Body of pancreas (tissue), 4 donors: ENCODE measurements around the gene GFRA1. TPM values are rescaled to one million over a fixed set of nuclear protein-coding genes. Genes with fewer than 3 reads are reported as not detected.

Experiments
- ATAC-seq: fragments of 150-250 bp; one replicate; pipeline ENCODE4 v1.9.1; 2016
- DNase-seq, 4 donors: peaks; one replicate each; pipeline ENCODE4 v3.0.0-alpha.2; 2019
- H3K27ac ChIP-seq, 4 donors: fragments of 200-600 bp; sonication (generic); 1 replicate in 3 of 4; 2 replicates in 1 of 4; pipeline versions ENCODE4 v1.5.1 to v1.6.1; 2016 to 2019; ENCODE audit warnings: mild to moderate bottlenecking in 1 of 4, mixed read lengths in 1 of 4, moderate library complexity in 1 of 4
- H3K27me3 ChIP-seq, 2 donors: fragments of 200-600 bp; sonication (generic); one replicate each; pipeline ENCODE4 v1.6.0; 2016; ENCODE audit warnings: mild to moderate bottlenecking in 1 of 2
- H3K36me3 ChIP-seq, 2 donors: fragments of 200-600 bp; sonication (generic); replicated peaks in 1 of 2; 2 replicates each; pipeline ENCODE4 v1.5.1; 2016; ENCODE audit warnings: low read depth in 2 of 2; ENCODE audit not compliant: insufficient read depth in 1 of 2
- H3K4me1 ChIP-seq: fragments of 200-600 bp; sonication (generic); one replicate; pipeline ENCODE4 v1.6.0; 2016
- H3K4me3 ChIP-seq, 2 donors: fragments of 200-600 bp; sonication (generic); 1 replicate in 1 of 2; 2 replicates in 1 of 2; pipeline ENCODE4 v1.5.1; 2016 to 2019
- H3K9me3 ChIP-seq, 3 donors: fragments of 200-600 bp; sonication (generic); 1 replicate in 2 of 3; 2 replicates in 1 of 3; pipeline ENCODE4 v1.5.1; 2016
- POLR2A ChIP-seq, 3 donors: fragments of 450-650 bp; IDR thresholded peaks; one replicate each; pipeline ENCODE4 v1.6.1; 2016; ENCODE audit warnings: antibody characterized with exemption in 3 of 3, mild to moderate bottlenecking in 2 of 3
- WGBS, 2 donors: methylation state at CpG; one replicate each; pipeline ENCODE4 v1.1.5; 2017; 5-methylcytosine and 5-hydroxymethylcytosine counted together
- intact Hi-C: fragments of 100-400 bp; cut with DNase I; formaldehyde crosslinking; loops from one replicate; pipeline ENCODE4 v1.15.1; 2023
- total RNA-seq, 2 donors: library from RNA; depleted of rRNA; stranded (reverse); fragments of >200 nt; gene quantifications; one replicate each; pipeline ENCODE4 v1.1.0, GENCODE V29; 2016
- TF ChIP-seq, protein P1 (sequence below), 7 experiments: fragments of 450-650 bp in 4 of 7; fragments of 200-600 bp in 3 of 7; sonication (generic) in 3 of 7; IDR thresholded peaks; one replicate each; pipeline ENCODE4 v1.5.1; 2016 to 2019; ENCODE audit warnings: antibody characterized with exemption in 7 of 7

GFRA1 gene
- total RNA-seq, 2 donors from 2014 or later = 4.2 to 6.9 TPM

GRCh38 chr10:116254422-116255155 is 18.4 kb downstream of the GFRA1 start:
- intact Hi-C loops = no loop called here
- 60 to 76% methylated on average over 7 of the region's 7 CpGs for WGBS, 2 donors
- H3K27me3 ChIP-seq = no peaks in the 10 kb centered on the region
- no peak for DNase-seq
- H3K9me3 ChIP-seq = no peaks in the 10 kb centered on the region
- no peak overlapping the region for H3K27ac ChIP-seq
- no peak for TF ChIP-seq POLR2A (IDR thresholded peaks at IDR 0.05)
- TF ChIP-seq, protein P1, sequence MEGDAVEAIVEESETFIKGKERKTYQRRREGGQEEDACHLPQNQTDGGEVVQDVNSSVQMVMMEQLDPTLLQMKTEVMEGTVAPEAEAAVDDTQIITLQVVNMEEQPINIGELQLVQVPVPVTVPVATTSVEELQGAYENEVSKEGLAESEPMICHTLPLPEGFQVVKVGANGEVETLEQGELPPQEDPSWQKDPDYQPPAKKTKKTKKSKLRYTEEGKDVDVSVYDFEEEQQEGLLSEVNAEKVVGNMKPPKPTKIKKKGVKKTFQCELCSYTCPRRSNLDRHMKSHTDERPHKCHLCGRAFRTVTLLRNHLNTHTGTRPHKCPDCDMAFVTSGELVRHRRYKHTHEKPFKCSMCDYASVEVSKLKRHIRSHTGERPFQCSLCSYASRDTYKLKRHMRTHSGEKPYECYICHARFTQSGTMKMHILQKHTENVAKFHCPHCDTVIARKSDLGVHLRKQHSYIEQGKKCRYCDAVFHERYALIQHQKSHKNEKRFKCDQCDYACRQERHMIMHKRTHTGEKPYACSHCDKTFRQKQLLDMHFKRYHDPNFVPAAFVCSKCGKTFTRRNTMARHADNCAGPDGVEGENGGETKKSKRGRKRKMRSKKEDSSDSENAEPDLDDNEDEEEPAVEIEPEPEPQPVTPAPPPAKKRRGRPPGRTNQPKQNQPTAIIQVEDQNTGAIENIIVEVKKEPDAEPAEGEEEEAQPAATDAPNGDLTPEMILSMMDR (IDR thresholded peaks at IDR 0.05) = no peak
- no peak for ATAC-seq
- H3K36me3 ChIP-seq = no peaks in the 10 kb centered on the region
- H3K4me1 ChIP-seq = peaks cover 9% of the 10 kb centered on the region
- H3K4me3 ChIP-seq = no peak overlapping the region

GRCh38 chr10:116253716-116254115 is 19.3 kb downstream of the GFRA1 start:
- ATAC-seq (no peak), DNase-seq (no peak)
- no peaks in the 10 kb centered on the region for H3K36me3 ChIP-seq
- H3K27me3 ChIP-seq = no peaks in the 10 kb centered on the region
- no peak overlapping the region for H3K27ac ChIP-seq
- H3K4me3 ChIP-seq = no peak overlapping the region
- H3K4me1 ChIP-seq = peaks cover 9% of the 10 kb centered on the region
- no peaks in the 10 kb centered on the region for H3K9me3 ChIP-seq
- intact Hi-C loops = no loop called here
- WGBS, 2 donors = 87 to 92% methylated on average over 4 of the region's 4 CpGs
- TF ChIP-seq, protein P1 (IDR thresholded peaks at IDR 0.05) = no peak
- no peak for TF ChIP-seq POLR2A (IDR thresholded peaks at IDR 0.05)

DNA sequence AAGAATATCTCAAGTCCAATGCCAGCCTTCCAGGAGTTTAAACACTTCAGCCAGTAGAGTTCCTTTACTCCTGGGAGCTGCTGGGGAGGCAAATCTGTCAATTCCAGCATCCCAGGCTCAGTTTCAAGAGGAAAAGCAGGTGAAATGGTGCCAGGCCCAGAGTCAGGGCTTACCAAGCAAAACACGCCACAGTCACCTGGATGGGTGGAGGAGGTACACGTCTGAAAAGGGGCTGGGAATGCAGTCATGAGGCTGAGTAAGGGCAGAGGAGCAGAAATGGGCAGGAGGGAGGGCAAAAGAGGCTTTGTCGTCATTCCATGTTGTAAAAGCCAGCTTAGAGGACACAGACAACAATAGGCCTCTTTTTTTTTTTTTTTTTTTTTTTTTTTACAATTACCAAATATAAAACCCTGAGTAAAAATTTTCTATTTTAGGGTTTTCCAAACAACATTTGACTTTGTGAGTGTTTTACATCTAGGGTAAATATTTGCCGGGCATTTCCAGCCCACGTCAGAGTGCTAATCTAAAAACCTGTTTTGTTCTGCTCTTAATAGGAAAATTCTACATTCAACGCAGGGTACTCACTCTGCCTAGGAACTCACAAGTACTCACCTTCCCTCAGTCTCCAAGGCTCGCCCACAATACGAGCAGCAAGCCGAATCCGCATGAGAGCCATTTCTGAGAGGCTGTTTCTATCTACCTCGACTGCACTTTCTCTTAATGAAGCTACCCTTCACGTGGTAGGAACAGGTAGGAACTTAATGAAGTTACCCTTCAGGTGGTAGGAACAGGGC is 21.2 kb downstream of the GFRA1 start:
- no peak overlapping the region for H3K4me3 ChIP-seq
- no peak overlapping the region for H3K27ac ChIP-seq
- peaks cover 9% of the 10 kb centered on the region for H3K4me1 ChIP-seq
- TF ChIP-seq, protein P1 (IDR thresholded peaks at IDR 0.05) = no peak
- TF ChIP-seq POLR2A (IDR thresholded peaks at IDR 0.05) = no peak
- ATAC-seq (peak; percentile 35), DNase-seq (peak in 3 of 4 donors; percentile 13 to 25 (median 22))
- H3K36me3 ChIP-seq = no peaks in the 10 kb centered on the region
- WGBS, 2 donors = 38 to 52% methylated on average over 12 of the region's 12 CpGs
- no peaks in the 10 kb centered on the region for H3K27me3 ChIP-seq
- intact Hi-C loops = no loop called here
- no peaks in the 10 kb centered on the region for H3K9me3 ChIP-seq

DNA sequence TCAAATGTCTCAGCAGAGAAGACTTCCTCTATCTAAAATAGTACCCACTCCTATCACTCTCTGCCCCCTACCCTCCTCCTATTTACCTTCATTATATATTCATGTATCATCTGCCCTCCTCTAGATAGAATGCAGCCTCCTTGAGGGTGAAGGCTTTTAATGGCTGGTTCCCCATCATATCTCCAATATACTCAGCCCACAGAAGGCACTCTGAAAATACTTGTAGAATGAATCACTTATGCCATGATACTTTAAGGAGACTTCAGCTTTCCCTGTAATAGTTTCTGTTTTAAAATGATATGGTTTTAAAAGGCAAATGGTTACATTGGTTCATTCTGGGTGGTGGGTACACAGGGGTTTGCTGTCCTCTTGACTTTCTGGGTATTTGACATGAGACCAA is 25.3 kb downstream of the GFRA1 start:
- intact Hi-C loops = no loop called here
- ATAC-seq (no peak), DNase-seq (no peak)
- H3K27ac ChIP-seq = no peak overlapping the region
- H3K9me3 ChIP-seq = no peaks in the 10 kb centered on the region
- no peak for TF ChIP-seq POLR2A (IDR thresholded peaks at IDR 0.05)
- TF ChIP-seq, protein P1 (IDR thresholded peaks at IDR 0.05) = no peak
- no peaks in the 10 kb centered on the region for H3K36me3 ChIP-seq
- H3K4me1 ChIP-seq = peaks cover 9% of the 10 kb centered on the region
- no peak overlapping the region for H3K4me3 ChIP-seq
- no peaks in the 10 kb centered on the region for H3K27me3 ChIP-seq
